ENCODE results near the gene MYO9B. TPM values are rescaled to one million over a fixed set of nuclear protein-coding genes. Genes with fewer than 3 reads are reported as not detected.

MYO9B gene
- total RNA-seq, 8 experiments from 2014 or later: 16.4 to 43.5 (median 27.3) TPM

DNA sequence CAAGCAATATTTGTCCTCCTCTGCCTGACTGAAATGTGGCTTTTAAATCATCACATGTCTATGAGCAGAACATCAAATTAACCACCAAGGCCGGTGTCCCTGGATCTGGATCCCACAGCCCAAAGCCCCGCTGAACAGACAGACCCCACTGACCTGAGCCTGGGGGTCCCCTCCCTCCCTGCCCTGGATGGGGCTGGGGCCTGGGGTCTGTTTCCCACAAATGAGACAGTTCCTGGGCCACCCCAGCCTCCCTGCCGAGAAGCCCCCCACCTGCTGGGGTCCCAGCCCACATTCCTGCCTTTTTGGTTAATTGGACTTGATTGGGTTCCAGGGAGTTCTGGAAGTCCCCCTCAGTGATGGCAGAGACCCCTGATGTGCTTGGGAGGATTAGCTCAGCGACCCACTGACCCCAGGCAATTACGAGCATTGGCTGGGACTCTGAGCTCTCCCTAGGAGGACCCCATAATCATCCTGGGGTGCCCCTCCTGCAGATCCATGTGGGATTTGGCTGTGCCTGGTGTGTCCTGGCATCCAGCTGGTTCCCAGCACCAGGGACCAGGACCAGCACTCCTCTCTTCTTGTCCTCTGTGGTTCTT lies 29.6 kb upstream of the MYO9B start:
- Histone ChIP-seq H3K27ac (no peak overlapping the region), H3K4me3 (no peak overlapping the region), H3K4me1 (replicated peaks in 1 of 2) (peaks cover 0 to 3% of the 10 kb centered on the region in 2 donors)
- no peak for ATAC-seq (replicated peaks in 6 of 8)
- WGBS, 10 experiments: 100% methylated on average over 1 of the region's 5 CpGs; no CpG with 5 or more reads in 8 of the 10 experiments
- in situ Hi-C loops (cut with MboI; ENCODE audit: low pct_unique_long_range_greater_than_20kb in 2 of 9, low sequenced_read_pairs in 9 of 9, unreplicated experiment in 9 of 9): loop anchor here in 1 of 9 experiments (25.0 kb wide), 1 partner anchor 259 kb away; no protein-coding TSS in a partner anchor

DNA sequence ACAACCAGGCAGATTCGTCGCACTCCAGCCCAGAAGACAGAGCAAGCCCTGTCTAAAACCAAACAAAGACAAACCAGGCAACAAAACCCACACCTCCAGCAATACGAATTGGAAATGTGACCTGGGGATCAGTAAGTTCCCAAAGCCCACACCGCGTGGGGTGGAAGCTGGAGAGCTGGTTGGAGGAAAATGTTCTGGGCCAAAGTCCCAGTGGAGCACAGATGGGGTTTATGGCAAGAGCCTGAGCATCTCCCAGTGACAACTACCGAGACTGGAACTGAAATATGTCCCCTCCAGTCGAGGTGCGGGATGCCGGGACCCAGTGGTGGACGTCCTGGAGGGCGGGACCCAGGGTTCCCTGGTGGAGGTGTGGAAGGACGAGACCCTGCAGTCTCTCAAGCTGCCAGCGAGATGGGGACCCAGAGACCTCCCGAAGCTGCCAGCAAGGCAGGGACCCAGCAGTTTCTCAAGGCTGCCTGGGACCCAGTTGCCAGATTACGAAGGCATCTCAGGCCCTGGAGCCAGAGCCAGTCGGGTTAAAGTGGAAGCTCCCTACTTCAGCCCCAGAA lies 26.6 kb upstream of the MYO9B start:
- Histone ChIP-seq H3K27ac (no peak overlapping the region), H3K4me1 (replicated peaks in 1 of 2) (peaks cover 0 to 6% of the 10 kb centered on the region in 2 donors), H3K4me3 (no peak overlapping the region)
- 40 to 100% (median 93%) methylated on average over 1 to 7 of the region's 16 CpGs; no CpG with 5 or more reads in 3 of the 10 experiments for WGBS, 10 experiments
- no peak for ATAC-seq (replicated peaks in 6 of 8)
- in situ Hi-C loops (cut with MboI; ENCODE audit: low pct_unique_long_range_greater_than_20kb in 2 of 9, low sequenced_read_pairs in 9 of 9, unreplicated experiment in 9 of 9): loop anchor here in 1 of 9 experiments (25.0 kb wide), 1 partner anchor 262 kb away; no protein-coding TSS in a partner anchor

DNA sequence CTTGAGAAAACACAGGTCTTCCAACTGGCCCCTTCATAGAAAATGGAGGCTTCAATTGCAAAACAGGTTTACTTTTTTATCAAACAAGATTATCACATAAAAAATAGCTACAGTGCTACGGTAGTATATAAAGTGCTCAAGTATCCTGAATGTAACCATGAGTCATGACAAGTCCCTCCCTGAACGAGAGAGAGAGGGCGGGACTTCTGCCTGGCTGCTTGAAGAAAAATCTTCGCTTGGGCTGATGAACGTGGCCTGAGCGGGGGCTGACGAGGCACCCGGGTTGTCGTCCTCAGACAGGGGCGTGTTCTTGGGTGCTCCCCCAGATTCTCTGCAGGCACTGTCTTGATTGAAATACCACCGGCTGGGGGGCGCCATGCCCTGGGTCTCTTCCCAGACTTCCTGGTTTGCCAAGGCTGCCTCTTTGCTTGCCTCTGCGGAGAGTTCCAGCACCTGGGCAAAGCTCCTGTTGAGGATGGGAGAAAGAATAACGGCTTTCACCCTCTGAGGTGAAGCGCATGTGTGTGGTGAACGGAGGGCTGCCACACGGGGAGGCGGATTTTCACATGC lies 25.8 kb upstream of the MYO9B start:
- 57 to 94% (median 77%) methylated on average over 1 to 14 of the region's 18 CpGs; no CpG with 5 or more reads in 2 of the 10 experiments for whole genome bisulfite sequencing, 10 experiments
- H3K27ac ChIP-seq: no peak overlapping the region
- in situ Hi-C loops (cut with MboI; ENCODE audit: low pct_unique_long_range_greater_than_20kb in 2 of 9, low sequenced_read_pairs in 9 of 9, unreplicated experiment in 9 of 9): loop anchor here in 6 of 9 experiments (25.0 kb wide), 2 partner anchors 238 to 262 kb away; partner anchors contain the start of gene ANKLE1 (in 5 of the 6)
- ATAC-seq (replicated peaks in 6 of 8): peak in 7 of 8 experiments; percentile 66 to 93 (median 69)
- H3K4me1 ChIP-seq (replicated peaks in 1 of 2): peaks cover 0 to 6% of the 10 kb centered on the region in 2 donors
- H3K4me3 ChIP-seq: no peak overlapping the region

DNA sequence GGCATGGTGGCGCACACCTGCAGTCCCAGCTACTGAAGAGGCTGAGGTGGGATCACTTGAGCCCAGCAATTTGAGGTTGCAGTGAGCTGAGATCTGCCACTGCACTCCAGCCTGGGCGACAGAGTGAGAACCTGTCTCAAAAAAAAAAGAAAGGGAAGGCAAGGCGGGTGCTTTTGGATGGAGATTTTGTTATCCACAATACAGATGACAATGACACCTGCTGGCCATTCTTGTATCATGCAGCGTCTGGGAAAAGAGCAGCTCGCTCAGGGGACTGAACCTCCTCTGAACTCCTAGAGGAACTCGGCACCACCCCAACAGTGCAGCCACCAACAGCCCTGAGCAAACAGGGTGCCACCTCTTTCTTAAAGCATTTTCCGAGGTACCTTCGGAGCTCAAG lies 23.1 kb upstream of the MYO9B start:
- Histone ChIP-seq H3K4me3 (no peak overlapping the region), H3K27ac (peak overlapping the region in 1 of 2 donors; percentile 17), H3K4me1 (replicated peaks in 1 of 2) (peaks cover 0 to 6% of the 10 kb centered on the region in 2 donors)
- in situ Hi-C loops (cut with MboI; ENCODE audit: low pct_unique_long_range_greater_than_20kb in 2 of 9, low sequenced_read_pairs in 9 of 9, unreplicated experiment in 9 of 9): loop anchor here in 5 of 9 experiments (25.0 kb wide), 1 partner anchor 235 kb away; the partner anchor contains the start of gene ANKLE1 (in 5 of the 5)
- peak in 5 of 8 experiments; percentile 19 to 60 (median 53) for ATAC-seq (replicated peaks in 6 of 8)
- WGBS, 10 experiments: 10 to 89% (median 71%) methylated on average over 2 to 5 of the region's 8 CpGs; no CpG with 5 or more reads in 4 of the 10 experiments

DNA sequence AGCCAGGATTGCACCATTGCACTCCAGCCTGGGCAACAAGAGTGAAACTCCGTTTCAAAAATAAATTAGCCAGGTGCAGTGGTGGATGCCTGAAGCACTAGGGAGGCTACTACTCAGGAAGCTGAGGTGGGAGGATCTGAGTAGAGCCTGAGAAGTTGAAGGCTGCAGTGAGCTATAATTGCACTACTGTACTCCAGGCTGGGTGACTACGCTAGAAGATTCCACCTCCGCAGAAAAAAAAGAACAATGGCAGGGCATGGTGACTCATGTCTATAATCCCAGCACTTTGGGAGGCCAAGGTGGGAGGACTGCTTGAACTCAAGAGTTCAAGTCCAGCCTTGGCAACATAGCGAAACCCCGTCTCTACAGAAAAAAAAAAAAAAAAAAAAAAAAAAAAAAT lies 20.8 kb upstream of the MYO9B start:
- Histone ChIP-seq H3K27ac (no peak overlapping the region), H3K4me3 (no peak overlapping the region), H3K4me1 (replicated peaks in 1 of 2) (peaks cover 0 to 6% of the 10 kb centered on the region in 2 donors)
- WGBS, 10 experiments: 80 to 100% (median 93%) methylated on average over 1 to 4 of the region's 5 CpGs; no CpG with 5 or more reads in 4 of the 10 experiments
- in situ Hi-C loops (cut with MboI; ENCODE audit: low pct_unique_long_range_greater_than_20kb in 2 of 9, low sequenced_read_pairs in 9 of 9, unreplicated experiment in 9 of 9): loop anchor here in 5 of 9 experiments (25.0 kb wide), 1 partner anchor 233 kb away; the partner anchor contains the start of gene ANKLE1 (in 5 of the 5)
- ATAC-seq (replicated peaks in 6 of 8): no peak

DNA sequence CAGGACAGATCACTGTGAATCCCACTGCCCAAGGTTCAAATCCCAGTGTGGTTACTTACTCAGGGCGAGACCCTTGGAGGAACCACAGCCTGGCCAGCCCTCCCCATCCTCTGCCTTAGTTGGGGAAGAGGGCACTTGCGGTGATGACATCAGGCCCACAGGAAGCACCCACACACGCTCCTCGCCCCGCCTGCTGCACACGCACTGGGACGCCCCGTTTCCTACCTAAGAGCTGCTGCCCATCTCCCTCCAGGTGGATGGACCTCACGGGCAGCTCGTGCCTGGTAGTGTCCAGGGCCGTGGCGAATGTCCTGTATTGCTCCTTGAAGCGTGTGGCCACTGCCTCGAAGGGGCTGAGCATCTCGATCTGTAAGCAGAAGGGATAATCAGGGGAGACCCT lies 19.9 kb upstream of the MYO9B start:
- no peak overlapping the region for H3K27ac ChIP-seq
- no peak overlapping the region for H3K4me3 ChIP-seq
- WGBS, 10 experiments: 94 to 100% (median 100%) methylated on average over 1 to 5 of the region's 15 CpGs; no CpG with 5 or more reads in 6 of the 10 experiments
- ATAC-seq (replicated peaks in 6 of 8): no peak
- peaks cover 0 to 6% of the 10 kb centered on the region in 2 donors for H3K4me1 ChIP-seq (replicated peaks in 1 of 2)
- in situ Hi-C loops (cut with MboI; ENCODE audit: low pct_unique_long_range_greater_than_20kb in 2 of 9, low sequenced_read_pairs in 9 of 9, unreplicated experiment in 9 of 9): loop anchor here in 5 of 9 experiments (25.0 kb wide), 1 partner anchor 232 kb away; the partner anchor contains the start of gene ANKLE1 (in 5 of the 5)

DNA sequence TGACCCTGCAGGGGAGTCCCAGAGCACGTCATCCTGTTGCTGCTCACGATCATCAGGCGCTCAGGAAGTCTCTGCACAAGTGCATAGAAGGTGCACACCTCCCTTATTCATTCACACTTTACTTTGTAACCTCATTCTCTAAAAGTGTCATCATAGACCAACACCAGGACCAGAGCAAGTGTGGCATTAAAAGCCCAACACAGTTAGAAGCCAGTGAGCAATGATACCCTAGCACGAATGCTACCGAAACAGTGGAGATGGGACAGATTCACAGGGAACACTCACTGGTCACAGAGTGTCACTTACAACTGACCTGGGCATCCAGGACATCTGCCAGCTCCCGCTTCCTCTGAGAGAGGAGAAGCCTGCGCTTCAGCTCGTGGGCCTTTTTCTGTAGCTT lies 17.3 kb upstream of the MYO9B start:
- in situ Hi-C loops (cut with MboI; ENCODE audit: low pct_unique_long_range_greater_than_20kb in 2 of 9, low sequenced_read_pairs in 9 of 9, unreplicated experiment in 9 of 9): loop anchor here in 5 of 9 experiments (25.0 kb wide), 1 partner anchor 229 kb away; the partner anchor contains the start of gene ANKLE1 (in 5 of the 5)
- no peak overlapping the region for H3K4me3 ChIP-seq
- ATAC-seq (replicated peaks in 6 of 8): no peak
- H3K27ac ChIP-seq: no peak overlapping the region
- 87 to 100% (median 100%) methylated on average over 1 to 6 of the region's 8 CpGs; no CpG with 5 or more reads in 1 of the 10 experiments for WGBS, 10 experiments
- no peaks in the 10 kb centered on the region for H3K4me1 ChIP-seq (replicated peaks in 1 of 2)

DNA sequence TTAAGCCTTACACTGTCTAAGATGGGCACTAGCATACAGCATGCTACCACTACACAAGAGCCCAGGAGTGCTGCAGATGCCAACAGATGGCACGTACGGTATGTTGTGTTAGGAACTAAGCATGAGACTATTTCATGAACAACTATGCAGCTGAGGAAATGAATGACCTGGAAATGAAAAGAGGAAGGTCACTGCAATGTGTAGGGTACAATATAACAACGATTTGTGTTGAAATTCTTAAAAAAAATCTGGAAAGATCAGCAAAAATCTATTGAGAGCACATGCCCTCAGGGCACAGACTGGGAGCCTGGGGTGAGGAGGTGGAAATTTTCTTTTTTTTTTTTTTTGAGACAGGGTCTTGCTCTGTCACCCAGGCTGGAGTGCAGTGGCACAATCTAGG lies 14.8 kb upstream of the MYO9B start:
- no peak for ATAC-seq (replicated peaks in 6 of 8)
- no peak overlapping the region for H3K4me3 ChIP-seq
- 80 to 100% (median 100%) methylated on average over 1 to 3 of the region's 3 CpGs; no CpG with 5 or more reads in 4 of the 10 experiments for WGBS, 10 experiments
- H3K27ac ChIP-seq: no peak overlapping the region
- H3K4me1 ChIP-seq (replicated peaks in 1 of 2): no peaks in the 10 kb centered on the region
- in situ Hi-C loops (cut with MboI; ENCODE audit: low pct_unique_long_range_greater_than_20kb in 2 of 9, low sequenced_read_pairs in 9 of 9, unreplicated experiment in 9 of 9): loop anchor here in 7 of 9 experiments (10.0 to 25.0 kb wide), 2 partner anchors 224 to 226 kb away; partner anchors contain the start of gene ANKLE1 (in 7 of the 7)

DNA sequence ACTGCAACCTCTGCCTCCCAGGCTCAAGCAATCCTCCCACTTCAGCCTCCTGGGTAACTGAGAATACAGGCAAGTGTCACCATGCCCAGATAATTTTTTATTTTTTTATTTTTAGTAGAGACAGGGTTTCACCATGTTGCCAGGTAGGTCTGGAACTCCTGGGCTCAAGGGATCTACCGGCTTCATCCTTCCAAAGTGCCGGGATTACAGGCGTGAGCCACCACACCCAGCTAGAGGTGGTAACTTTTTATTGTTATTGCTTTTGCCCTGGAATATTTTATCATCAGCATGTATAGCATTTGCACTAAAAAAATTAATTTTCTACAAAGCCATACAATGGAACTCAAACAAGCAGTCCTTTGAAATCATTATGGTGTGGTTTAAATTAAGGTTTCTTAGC lies 14.4 kb upstream of the MYO9B start:
- no peak for ATAC-seq (replicated peaks in 6 of 8)
- Histone ChIP-seq H3K27ac (no peak overlapping the region), H3K4me1 (replicated peaks in 1 of 2) (no peaks in the 10 kb centered on the region), H3K4me3 (no peak overlapping the region)
- in situ Hi-C loops (cut with MboI; ENCODE audit: low pct_unique_long_range_greater_than_20kb in 2 of 9, low sequenced_read_pairs in 9 of 9, unreplicated experiment in 9 of 9): loop anchor here in 7 of 9 experiments (10.0 to 25.0 kb wide), 2 partner anchors 224 to 226 kb away; partner anchors contain the start of gene ANKLE1 (in 7 of the 7)
- 94 to 100% (median 100%) methylated on average over 1 to 3 of the region's 3 CpGs; no CpG with 5 or more reads in 2 of the 10 experiments for WGBS, 10 experiments

DNA sequence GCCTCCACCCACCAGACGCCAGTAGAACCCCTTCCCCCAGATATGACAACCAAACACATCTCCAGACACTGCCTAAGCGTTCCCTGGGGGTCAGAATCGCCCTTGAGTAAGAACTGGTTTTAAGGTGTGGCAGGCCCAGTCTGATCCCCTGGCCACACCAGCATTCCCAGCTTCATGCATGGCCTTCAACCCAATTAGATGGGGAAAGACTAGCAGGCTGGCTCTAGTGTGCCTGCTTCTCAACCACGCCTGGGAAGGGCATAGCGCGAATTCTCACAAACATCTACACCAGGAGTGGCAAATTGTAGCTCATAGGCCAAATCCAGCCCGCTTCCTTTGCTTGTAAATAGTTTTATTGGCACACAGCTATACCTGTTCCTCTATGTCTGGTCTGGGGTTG lies 13.9 kb upstream of the MYO9B start:
- no peak for ATAC-seq (replicated peaks in 6 of 8)
- WGBS, 10 experiments: 80 to 100% (median 100%) methylated on average over 1 to 4 of the region's 7 CpGs; no CpG with 5 or more reads in 6 of the 10 experiments
- Histone ChIP-seq H3K4me3 (no peak overlapping the region), H3K4me1 (replicated peaks in 1 of 2) (no peaks in the 10 kb centered on the region), H3K27ac (no peak overlapping the region)
- in situ Hi-C loops (cut with MboI; ENCODE audit: low pct_unique_long_range_greater_than_20kb in 2 of 9, low sequenced_read_pairs in 9 of 9, unreplicated experiment in 9 of 9): loop anchor here in 7 of 9 experiments (10.0 to 25.0 kb wide), 2 partner anchors 223 to 226 kb away; partner anchors contain the start of gene ANKLE1 (in 7 of the 7)

DNA sequence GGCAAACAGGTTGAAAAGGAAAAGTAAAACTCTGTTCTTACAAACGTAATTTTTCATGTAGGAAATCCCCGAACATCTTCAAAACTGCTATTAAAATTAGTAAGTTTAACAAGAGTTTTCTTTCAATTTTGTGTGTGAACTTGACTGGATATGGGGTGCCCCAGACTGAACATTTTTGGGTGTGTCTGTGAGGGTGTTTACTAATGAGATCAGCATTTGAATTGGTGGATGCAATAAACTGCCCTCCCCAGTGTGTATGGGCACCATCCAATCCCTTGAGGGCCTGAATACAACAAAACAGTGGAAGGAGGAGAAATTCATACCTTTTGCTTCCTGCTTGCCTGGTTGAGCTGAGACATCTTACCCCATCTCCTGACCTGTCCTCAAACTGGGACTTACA lies 12.1 kb upstream of the MYO9B start:
- in situ Hi-C loops (cut with MboI; ENCODE audit: low pct_unique_long_range_greater_than_20kb in 2 of 9, low sequenced_read_pairs in 9 of 9, unreplicated experiment in 9 of 9): loop anchor here in 7 of 9 experiments (10.0 to 25.0 kb wide), 2 partner anchors 221 to 224 kb away; partner anchors contain the start of gene ANKLE1 (in 7 of the 7)
- no peak overlapping the region for H3K4me3 ChIP-seq
- ATAC-seq (replicated peaks in 6 of 8): peak in 2 of 8 experiments; percentile 48 to 62
- no peak overlapping the region for H3K27ac ChIP-seq
- peaks cover 2 to 3% of the 10 kb centered on the region in 2 donors for H3K4me1 ChIP-seq (replicated peaks in 1 of 2)
- WGBS, 10 experiments: 71 to 100% (median 88%) methylated on average over 1 to 2 of the region's 2 CpGs; no CpG with 5 or more reads in 7 of the 10 experiments

DNA sequence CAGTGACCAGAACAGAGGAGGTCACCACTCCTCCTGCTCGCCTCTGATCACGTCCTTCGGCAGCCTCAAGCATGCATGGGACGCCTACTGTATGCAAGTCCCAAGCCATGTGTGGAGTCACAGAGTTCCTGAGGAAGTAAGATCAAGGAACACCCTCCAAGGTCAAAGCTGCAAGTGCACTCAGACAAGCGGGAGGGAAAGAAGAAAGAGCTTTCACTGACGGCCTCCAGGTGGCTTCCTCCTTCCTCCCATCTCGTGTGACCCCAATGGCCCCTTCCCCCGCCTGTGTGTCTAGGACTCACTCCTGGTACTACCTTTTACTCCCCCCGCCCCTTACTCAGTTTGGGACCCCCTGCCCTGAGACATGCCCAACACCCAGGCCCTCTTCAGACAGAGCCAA lies 6.4 kb upstream of the MYO9B start:
- peaks cover 5 to 8% of the 10 kb centered on the region in 2 donors for H3K4me1 ChIP-seq (replicated peaks in 1 of 2)
- 93 to 100% (median 97%) methylated on average over 1 to 6 of the region's 9 CpGs; no CpG with 5 or more reads in 6 of the 10 experiments for WGBS, 10 experiments
- no peak overlapping the region for H3K27ac ChIP-seq
- in situ Hi-C loops (cut with MboI; ENCODE audit: low pct_unique_long_range_greater_than_20kb in 2 of 9, low sequenced_read_pairs in 9 of 9, unreplicated experiment in 9 of 9): loop anchor here in 7 of 9 experiments (10.0 to 25.0 kb wide), 2 partner anchors 216 to 218 kb away; partner anchors contain the start of gene ANKLE1 (in 7 of the 7)
- no peak overlapping the region for H3K4me3 ChIP-seq
- ATAC-seq (replicated peaks in 6 of 8): no peak
